ENCODE measurements around the gene LHX1. TPM values are rescaled to one million over a fixed set of nuclear protein-coding genes. Genes with fewer than 3 reads are reported as not detected.

The LHX1 gene
- total and polyA plus RNA-seq, 7 experiments from 2014 or later, result 0.15 TPM; not detected in 6

DNA sequence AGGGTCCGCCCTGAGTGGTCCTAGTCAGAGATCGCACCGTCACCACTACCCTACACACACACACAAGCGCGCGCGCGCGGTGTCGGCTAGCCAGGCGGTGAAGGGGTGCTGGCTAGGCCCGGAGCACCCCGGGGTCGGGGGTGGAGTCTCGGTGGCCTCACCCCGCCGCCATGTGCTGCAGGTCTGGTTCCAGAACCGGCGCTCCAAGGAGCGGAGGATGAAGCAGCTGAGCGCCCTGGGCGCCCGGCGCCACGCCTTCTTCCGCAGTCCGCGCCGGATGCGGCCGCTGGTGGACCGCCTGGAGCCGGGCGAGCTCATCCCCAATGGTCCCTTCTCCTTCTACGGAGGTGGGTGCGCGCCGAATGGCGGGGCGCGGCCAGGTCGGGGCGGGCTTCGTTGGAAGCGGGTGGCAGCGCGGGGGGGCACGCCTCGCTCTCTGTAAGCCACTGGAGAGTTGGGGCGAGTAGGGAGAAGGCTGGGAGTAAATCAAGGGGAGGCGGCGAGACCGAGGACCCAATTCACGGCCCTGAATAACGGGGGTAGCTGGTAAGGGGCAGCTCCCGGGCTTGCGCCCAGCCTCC, 4.8 kb downstream of the LHX1 start:
- intact Hi-C loops (cut with micrococcal nuclease), result loop anchor here (5.0 to 10.0 kb wide), 2 partner anchors 800 to 1357 kb away; partner anchors contain the start of gene AP2B1 (in 1 of the 2)
- H3K4me3 ChIP-seq (ENCODE audit: low read length), result no peak overlapping the region

DNA sequence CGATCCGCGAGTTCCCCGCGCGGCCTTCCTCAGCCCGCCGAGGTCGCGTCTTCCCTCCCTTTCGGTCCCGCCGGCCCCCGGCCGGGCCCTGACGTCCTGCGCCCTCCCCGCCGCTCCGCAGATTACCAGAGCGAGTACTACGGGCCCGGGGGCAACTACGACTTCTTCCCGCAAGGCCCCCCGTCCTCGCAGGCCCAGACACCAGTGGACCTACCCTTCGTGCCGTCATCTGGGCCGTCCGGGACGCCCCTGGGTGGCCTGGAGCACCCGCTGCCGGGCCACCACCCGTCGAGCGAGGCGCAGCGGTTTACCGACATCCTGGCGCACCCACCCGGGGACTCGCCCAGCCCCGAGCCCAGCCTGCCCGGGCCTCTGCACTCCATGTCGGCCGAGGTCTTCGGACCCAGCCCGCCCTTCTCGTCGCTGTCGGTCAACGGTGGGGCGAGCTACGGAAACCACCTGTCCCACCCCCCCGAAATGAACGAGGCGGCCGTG, 5.4 kb downstream of the LHX1 start:
- Mint-ChIP-seq H3K9me3 (peaks cover 0 to 6% (median 2%) of the 10 kb centered on the region in 11 donors), H3K27ac (no peak overlapping the region), H3K4me1 (peaks cover 21 to 52% (median 37%) of the 10 kb centered on the region in 7 donors), H3K36me3 (peaks cover 0 to 6% (median 0%) of the 10 kb centered on the region in 5 donors), H3K27me3 (peaks cover 66 to 86% (median 80%) of the 10 kb centered on the region in 5 donors), H3K4me3 (peak overlapping the region in 2 of 10 donors; percentile 39 to 50)
- Histone ChIP-seq H3K4me1 (ENCODE audit: control insufficient read depth in 2 of 2, insufficient read depth in 2 of 2, low read length in 2 of 2) (peaks cover 18 to 19% of the 10 kb centered on the region in 2 donors), H3K27ac (ENCODE audit: low read depth, low read length) (no peak overlapping the region), H3K36me3 (ENCODE audit: control insufficient read depth in 2 of 3, insufficient read depth in 3 of 3, low read length in 3 of 3) (no peaks in the 10 kb centered on the region), H3K27me3 (ENCODE audit: control insufficient read depth in 2 of 2, insufficient read depth in 2 of 2, low read length in 2 of 2) (peaks cover 25 to 66% of the 10 kb centered on the region in 2 donors), H3K9me3 (ENCODE audit: control insufficient read depth in 2 of 3, low read length in 3 of 3) (no peaks in the 10 kb centered on the region), H3K4me3 (ENCODE audit: low read length) (no peak overlapping the region)
- intact Hi-C loops (cut with micrococcal nuclease), result loop anchor here (5.0 to 10.0 kb wide), 2 partner anchors 800 to 1358 kb away; partner anchors contain the start of gene AP2B1 (in 1 of the 2)
- ChIA-PET POLR2A (no interaction called here), CTCF (interaction anchor here (0.6 kb wide), 1 partner anchor 25 kb away, joined by 6 read pairs; no protein-coding TSS in a partner anchor)
- DNase-seq, result peak in 3 of 9 donors; percentile 16 to 34 (median 27)
- no peak for ATAC-seq

More for the DNA sequence above, 4.8 kb downstream of the LHX1 start:
- H3K9me3 ChIP-seq (ENCODE audit: control insufficient read depth in 2 of 3, low read length in 3 of 3), result no peaks in the 10 kb centered on the region
- H3K4me1 ChIP-seq (ENCODE audit: control insufficient read depth in 2 of 2, insufficient read depth in 2 of 2, low read length in 2 of 2), result peaks cover 23% of the 10 kb centered on the region in 2 donors
- peak overlapping the region in 9 of 10 donors; percentile 12 to 50 (median 29) for H3K4me3 Mint-ChIP-seq
- H3K36me3 ChIP-seq (ENCODE audit: control insufficient read depth in 2 of 3, insufficient read depth in 3 of 3, low read length in 3 of 3), result no peaks in the 10 kb centered on the region
- peaks cover 19 to 56% (median 41%) of the 10 kb centered on the region in 7 donors for H3K4me1 Mint-ChIP-seq
- H3K27ac ChIP-seq (ENCODE audit: low read depth, low read length), result no peak overlapping the region
- ATAC-seq (peak; percentile 33), DNase-seq (no peak)
- peak overlapping the region in 2 of 9 donors; percentile 4 to 61 for H3K27ac Mint-ChIP-seq
- CTCF ChIA-PET, result no interaction called here
- POLR2A ChIA-PET, result no interaction called here
- H3K36me3 Mint-ChIP-seq, result peaks cover 0 to 6% (median 0%) of the 10 kb centered on the region in 5 donors
- H3K27me3 Mint-ChIP-seq, result peaks cover 70 to 86% (median 80%) of the 10 kb centered on the region in 5 donors
- H3K9me3 Mint-ChIP-seq, result peaks cover 0 to 6% (median 2%) of the 10 kb centered on the region in 11 donors
- peaks cover 25 to 71% of the 10 kb centered on the region in 2 donors for H3K27me3 ChIP-seq (ENCODE audit: control insufficient read depth in 2 of 2, insufficient read depth in 2 of 2, low read length in 2 of 2)

DNA sequence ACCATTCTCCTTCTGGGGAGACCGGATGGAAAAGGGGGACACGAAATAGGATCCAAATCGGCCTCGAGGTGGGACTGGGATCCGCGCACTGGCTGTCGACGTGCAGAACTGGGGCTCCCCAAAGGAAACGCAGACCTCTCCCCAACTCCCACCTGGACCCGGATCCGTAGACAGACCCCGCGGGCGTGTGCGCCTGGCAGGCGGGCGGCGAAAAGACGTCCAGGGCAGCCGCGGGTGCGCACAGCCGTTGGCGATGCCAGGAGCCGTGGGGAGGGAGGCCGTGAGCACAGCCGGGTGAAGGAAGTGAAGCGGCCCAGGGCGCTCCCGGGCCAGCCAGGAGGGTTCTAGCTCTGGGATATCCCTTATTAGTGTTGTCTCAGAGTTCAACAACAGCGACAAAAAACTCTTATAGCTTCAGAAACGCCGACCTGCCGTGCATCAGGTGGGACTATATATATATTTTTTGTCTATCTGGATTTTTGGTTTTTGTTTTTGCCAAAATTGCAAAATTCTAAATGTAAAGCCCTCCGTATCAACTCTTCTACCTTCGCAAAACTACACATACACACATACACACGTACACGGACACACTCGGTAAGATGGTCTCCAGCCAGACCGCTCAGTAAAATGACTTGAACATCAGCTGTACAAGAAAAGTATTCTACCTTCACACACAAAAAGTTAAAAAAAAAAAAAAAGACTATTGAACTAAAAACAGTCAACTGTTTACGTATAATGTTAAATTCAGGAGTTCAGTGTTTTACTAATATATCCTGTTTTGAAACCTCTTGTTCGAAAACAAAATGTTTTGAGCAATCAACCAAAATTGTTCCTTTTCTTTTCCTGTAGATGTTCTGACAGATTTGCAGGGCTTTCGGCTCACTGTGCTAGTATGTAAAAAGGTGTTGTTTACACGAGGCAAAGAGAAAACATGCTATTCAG, 6.2 kb downstream of the LHX1 start:
- POLR2A ChIA-PET, result interaction anchor here (0.7 to 1.0 kb wide), 2 partner anchors 10 to 544 kb away, joined by 3 to 4 read pairs; no protein-coding TSS in a partner anchor

DNA sequence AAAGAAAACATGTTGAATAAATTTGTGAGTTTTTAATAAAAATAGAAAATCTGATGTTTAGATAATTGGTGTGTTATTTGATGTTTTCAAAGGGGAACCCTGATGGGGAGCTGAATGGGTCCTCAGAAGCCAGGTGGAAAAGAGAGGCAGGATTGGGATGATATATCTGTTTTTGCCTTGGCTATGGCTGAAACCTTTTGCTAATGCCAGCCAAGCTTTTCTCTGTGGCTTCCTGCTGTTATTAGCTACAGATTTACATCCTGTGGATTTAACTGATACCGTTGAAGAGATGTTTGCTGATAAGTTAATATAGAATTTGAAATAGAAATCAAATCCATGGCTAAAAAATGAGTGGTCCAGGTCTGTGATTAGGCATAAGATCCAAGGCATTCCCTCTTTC, 7.3 kb downstream of the LHX1 start:
- DNase-seq (no peak), ATAC-seq (no peak)
- intact Hi-C loops (cut with micrococcal nuclease), result loop anchor here (5.0 to 10.0 kb wide), 2 partner anchors 798 to 1360 kb away; partner anchors contain the start of gene AP2B1 (in 1 of the 2)
- Histone ChIP-seq H3K36me3 (ENCODE audit: control insufficient read depth in 2 of 3, insufficient read depth in 3 of 3, low read length in 3 of 3) (peaks cover 0 to 6% (median 0%) of the 10 kb centered on the region in 3 experiments), H3K4me3 (ENCODE audit: low read length) (no peak overlapping the region), H3K27me3 (ENCODE audit: control insufficient read depth in 2 of 2, insufficient read depth in 2 of 2, low read length in 2 of 2) (peaks cover 15 to 47% of the 10 kb centered on the region in 2 donors), H3K4me1 (ENCODE audit: control insufficient read depth in 2 of 2, insufficient read depth in 2 of 2, low read length in 2 of 2) (peaks cover 4 to 16% of the 10 kb centered on the region in 2 donors), H3K27ac (ENCODE audit: low read depth, low read length) (no peak overlapping the region), H3K9me3 (ENCODE audit: control insufficient read depth in 2 of 3, low read length in 3 of 3) (no peaks in the 10 kb centered on the region)
- Mint-ChIP-seq H3K4me3 (peak overlapping the region in 1 of 10 donors; percentile 3), H3K27me3 (peaks cover 53 to 76% (median 65%) of the 10 kb centered on the region in 5 donors), H3K4me1 (peaks cover 19 to 51% (median 37%) of the 10 kb centered on the region in 7 donors), H3K27ac (no peak overlapping the region), H3K36me3 (peaks cover 0 to 11% (median 2%) of the 10 kb centered on the region in 5 donors), H3K9me3 (peaks cover 0 to 5% (median 2%) of the 10 kb centered on the region in 11 donors)
- CTCF ChIA-PET, result no interaction called here
- POLR2A ChIA-PET, result interaction anchor here (0.7 kb wide), 1 partner anchor 543 kb away, joined by 3 read pairs; no protein-coding TSS in a partner anchor

More for the DNA sequence above, 6.2 kb downstream of the LHX1 start:
- Mint-ChIP-seq H3K9me3 (peaks cover 0 to 6% (median 2%) of the 10 kb centered on the region in 11 donors), H3K4me1 (peaks cover 23 to 52% (median 40%) of the 10 kb centered on the region in 7 donors), H3K36me3 (peaks cover 0 to 6% (median 0%) of the 10 kb centered on the region in 5 donors), H3K27me3 (peaks cover 61 to 84% (median 74%) of the 10 kb centered on the region in 5 donors), H3K4me3 (peak overlapping the region; percentile 14 to 72 (median 29)), H3K27ac (peak overlapping the region in 2 of 9 donors; percentile 66 to 86)
- Histone ChIP-seq H3K27ac (ENCODE audit: low read depth, low read length) (no peak overlapping the region), H3K27me3 (ENCODE audit: control insufficient read depth in 2 of 2, insufficient read depth in 2 of 2, low read length in 2 of 2) (peaks cover 25 to 57% of the 10 kb centered on the region in 2 donors), H3K4me3 (ENCODE audit: low read length) (no peak overlapping the region), H3K9me3 (ENCODE audit: control insufficient read depth in 2 of 3, low read length in 3 of 3) (no peaks in the 10 kb centered on the region), H3K4me1 (ENCODE audit: control insufficient read depth in 2 of 2, insufficient read depth in 2 of 2, low read length in 2 of 2) (peaks cover 10 to 18% of the 10 kb centered on the region in 2 donors), H3K36me3 (ENCODE audit: control insufficient read depth in 2 of 3, insufficient read depth in 3 of 3, low read length in 3 of 3) (no peaks in the 10 kb centered on the region)
- intact Hi-C loops (cut with micrococcal nuclease), result loop anchor here (5.0 to 10.0 kb wide), 2 partner anchors 799 to 1359 kb away; partner anchors contain the start of gene AP2B1 (in 1 of the 2)
- CTCF ChIA-PET, result interaction anchor here (0.6 kb wide), 1 partner anchor 24 kb away, joined by 6 read pairs; no protein-coding TSS in a partner anchor
- ATAC-seq, result no peak
- no peak for DNase-seq

DNA sequence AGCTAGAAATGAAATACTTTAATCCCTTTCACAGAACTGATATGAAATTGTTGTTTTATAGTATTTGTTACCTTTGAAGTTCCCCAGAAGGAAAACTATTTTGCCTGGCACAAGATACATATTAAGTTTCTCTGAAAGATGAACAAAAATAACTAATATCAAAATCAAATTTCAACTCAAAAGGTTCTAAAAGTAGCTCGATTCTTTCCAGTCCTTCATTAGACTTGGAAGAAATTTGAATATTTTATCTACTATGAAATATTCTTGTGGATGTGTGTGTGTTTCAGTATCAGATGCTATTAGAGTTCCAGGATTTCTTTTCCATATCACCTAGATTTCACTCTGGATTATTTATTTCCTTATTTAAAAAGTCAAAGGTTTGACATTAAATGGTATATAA, 7.9 kb downstream of the LHX1 start:
- H3K4me3 ChIP-seq (ENCODE audit: low read length), result no peak overlapping the region
- peaks cover 0 to 14% (median 5%) of the 10 kb centered on the region in 5 donors for H3K36me3 Mint-ChIP-seq
- H3K9me3 Mint-ChIP-seq, result peaks cover 0 to 5% (median 2%) of the 10 kb centered on the region in 11 donors
- H3K27ac Mint-ChIP-seq, result no peak overlapping the region
- H3K27ac ChIP-seq (ENCODE audit: low read depth, low read length), result no peak overlapping the region
- ATAC-seq, result no peak
- peaks cover 13 to 42% of the 10 kb centered on the region in 2 donors for H3K27me3 ChIP-seq (ENCODE audit: control insufficient read depth in 2 of 2, insufficient read depth in 2 of 2, low read length in 2 of 2)
- peaks cover 0 to 6% (median 0%) of the 10 kb centered on the region in 3 experiments for H3K36me3 ChIP-seq (ENCODE audit: control insufficient read depth in 2 of 3, insufficient read depth in 3 of 3, low read length in 3 of 3)
- H3K4me1 ChIP-seq (ENCODE audit: control insufficient read depth in 2 of 2, insufficient read depth in 2 of 2, low read length in 2 of 2), result peaks cover 8 to 22% of the 10 kb centered on the region in 2 donors
- ChIA-PET POLR2A (interaction anchor here (1.9 kb wide), 1 partner anchor 8 kb away, joined by 7 read pairs; the partner anchor contains the start of gene LHX1), CTCF (no interaction called here)
- H3K4me1 Mint-ChIP-seq, result peaks cover 25 to 52% (median 41%) of the 10 kb centered on the region in 7 donors
- intact Hi-C loops (cut with micrococcal nuclease), result loop anchor here in 1 of 2 donors (5.0 to 10.0 kb wide), 6 partner anchors 223 to 1360 kb away; partner anchors contain the start of genes AP2B1, MRM1, TAF15 and ZNHIT3
- peaks cover 49 to 70% (median 59%) of the 10 kb centered on the region in 5 donors for H3K27me3 Mint-ChIP-seq
- DNase-seq, result no peak
- H3K4me3 Mint-ChIP-seq, result no peak overlapping the region
- no peaks in the 10 kb centered on the region for H3K9me3 ChIP-seq (ENCODE audit: control insufficient read depth in 2 of 3, low read length in 3 of 3)
